Measurements from ENCODE around the gene IGBP1. TPM values are rescaled to one million over a fixed set of nuclear protein-coding genes. Genes with fewer than 3 reads are reported as not detected.

IGBP1 gene
- total RNA-seq, 4 donors from 2014 or later, result 23.7 to 99.0 (median 56.5) TPM

DNA sequence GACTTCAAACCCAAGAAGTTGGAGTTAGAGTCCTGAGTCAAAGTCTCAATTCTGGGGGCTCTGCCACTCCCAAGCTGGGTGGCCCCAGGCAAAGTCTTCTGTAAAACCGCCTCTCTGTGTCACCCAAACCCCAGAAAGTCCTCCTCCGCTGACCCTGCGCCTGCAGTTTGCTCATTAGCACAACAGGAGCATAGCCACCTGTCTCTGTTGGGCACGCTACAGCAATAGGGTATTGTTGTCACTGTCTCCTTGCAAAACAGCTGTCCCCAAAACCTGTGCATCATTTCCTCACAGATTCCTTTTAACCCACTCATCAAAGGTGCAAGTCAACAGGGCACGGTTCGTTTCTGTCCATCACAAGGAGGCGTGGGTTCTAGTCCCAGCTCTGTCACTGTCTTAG, 36.0 kb downstream of the IGBP1 start:
- TF ChIP-seq POLR2AphosphoS5 (IDR thresholded peaks at IDR 0.05) (no peak), POLR2A (IDR thresholded peaks at IDR 0.05) (no peak), EP300 (IDR thresholded peaks at IDR 0.05; ENCODE audit: low read depth) (no peak)
- TF ChIP-seq, protein P1, sequence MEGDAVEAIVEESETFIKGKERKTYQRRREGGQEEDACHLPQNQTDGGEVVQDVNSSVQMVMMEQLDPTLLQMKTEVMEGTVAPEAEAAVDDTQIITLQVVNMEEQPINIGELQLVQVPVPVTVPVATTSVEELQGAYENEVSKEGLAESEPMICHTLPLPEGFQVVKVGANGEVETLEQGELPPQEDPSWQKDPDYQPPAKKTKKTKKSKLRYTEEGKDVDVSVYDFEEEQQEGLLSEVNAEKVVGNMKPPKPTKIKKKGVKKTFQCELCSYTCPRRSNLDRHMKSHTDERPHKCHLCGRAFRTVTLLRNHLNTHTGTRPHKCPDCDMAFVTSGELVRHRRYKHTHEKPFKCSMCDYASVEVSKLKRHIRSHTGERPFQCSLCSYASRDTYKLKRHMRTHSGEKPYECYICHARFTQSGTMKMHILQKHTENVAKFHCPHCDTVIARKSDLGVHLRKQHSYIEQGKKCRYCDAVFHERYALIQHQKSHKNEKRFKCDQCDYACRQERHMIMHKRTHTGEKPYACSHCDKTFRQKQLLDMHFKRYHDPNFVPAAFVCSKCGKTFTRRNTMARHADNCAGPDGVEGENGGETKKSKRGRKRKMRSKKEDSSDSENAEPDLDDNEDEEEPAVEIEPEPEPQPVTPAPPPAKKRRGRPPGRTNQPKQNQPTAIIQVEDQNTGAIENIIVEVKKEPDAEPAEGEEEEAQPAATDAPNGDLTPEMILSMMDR (IDR thresholded peaks at IDR 0.05), result no peak
- WGBS, 2 donors (ENCODE audit: low coverage in 1 of 2), result 78 to 80% methylated on average over 1 to 7 of the region's 7 CpGs
- no peaks in the 10 kb centered on the region for H3K9me3 ChIP-seq
- no peak for DNase-seq
- no peaks in the 10 kb centered on the region for H3K27me3 ChIP-seq
- no peak overlapping the region for H3K4me3 ChIP-seq
- intact Hi-C loops (cut with DNase I; ENCODE audit: low total_unique reads) (no loop called here), in situ Hi-C loops (cut with MboI; ENCODE audit: low pct_ligation_motif_present in 1 of 4, low pct_unique_long_range_greater_than_20kb in 1 of 4, low sequenced_read_pairs in 3 of 4) (no loop called here)
- H3K36me3 ChIP-seq, result no peaks in the 10 kb centered on the region
- no peaks in the 10 kb centered on the region for H3K4me1 ChIP-seq
- peak overlapping the region in 1 of 4 donors; percentile 12 for H3K27ac ChIP-seq

DNA sequence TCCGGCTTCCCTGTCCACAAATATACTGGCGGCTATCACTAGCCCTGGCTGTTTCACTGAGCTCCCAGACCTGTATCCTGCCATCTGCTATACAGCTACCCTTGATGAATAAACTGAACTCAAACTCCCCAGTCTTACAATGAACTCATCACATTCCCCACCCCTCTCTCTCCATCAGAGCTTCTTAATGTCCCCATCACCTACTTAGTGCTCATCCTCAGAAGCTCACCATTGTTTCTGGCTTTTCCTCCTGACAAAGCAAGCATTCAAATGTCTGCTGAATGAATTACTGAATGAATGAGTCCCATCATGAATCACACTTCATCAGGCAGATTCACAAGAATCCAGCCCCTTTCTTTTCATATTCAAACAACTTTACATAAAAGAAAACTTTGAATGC, 38.4 kb downstream of the IGBP1 start:
- in situ Hi-C loops (cut with MboI; ENCODE audit: low pct_ligation_motif_present in 1 of 4, low pct_unique_long_range_greater_than_20kb in 1 of 4, low sequenced_read_pairs in 3 of 4) (no loop called here), intact Hi-C loops (cut with DNase I; ENCODE audit: low total_unique reads) (no loop called here)
- H3K4me3 ChIP-seq, result no peak overlapping the region
- no peaks in the 10 kb centered on the region for H3K27me3 ChIP-seq
- WGBS, 2 donors (ENCODE audit: low coverage in 1 of 2), result 76% methylated on average over 2 of the region's 2 CpGs; no CpG with 5 or more reads in 1 of the 2 donors
- H3K4me1 ChIP-seq, result no peaks in the 10 kb centered on the region
- TF ChIP-seq POLR2A (IDR thresholded peaks at IDR 0.05) (no peak), POLR2AphosphoS5 (IDR thresholded peaks at IDR 0.05) (no peak), EP300 (IDR thresholded peaks at IDR 0.05; ENCODE audit: low read depth) (no peak)
- TF ChIP-seq, protein P1 (IDR thresholded peaks at IDR 0.05), result no peak
- H3K36me3 ChIP-seq, result no peaks in the 10 kb centered on the region
- no peak for DNase-seq
- H3K9me3 ChIP-seq, result no peaks in the 10 kb centered on the region
- H3K27ac ChIP-seq, result no peak overlapping the region

DNA sequence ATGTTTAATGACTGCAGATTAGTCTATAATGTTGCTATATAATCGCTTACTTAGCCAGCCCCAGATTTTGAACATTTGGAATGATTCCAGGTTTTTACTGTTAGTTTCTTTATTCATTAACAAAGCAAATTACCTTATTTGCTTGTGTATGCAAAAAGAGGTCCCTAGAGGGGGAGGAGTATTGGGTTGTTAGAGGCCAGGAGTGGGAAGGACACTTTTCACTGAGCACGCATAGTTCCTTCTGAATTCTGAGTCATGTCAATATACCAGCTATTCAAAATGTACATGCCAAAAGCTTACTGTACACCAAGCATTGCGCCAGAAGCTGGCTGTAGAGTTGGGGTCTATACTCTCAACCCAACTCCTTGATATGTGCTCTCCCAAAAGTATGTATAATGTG, 39.0 kb downstream of the IGBP1 start:
- TF ChIP-seq POLR2A (IDR thresholded peaks at IDR 0.05) (no peak), POLR2AphosphoS5 (IDR thresholded peaks at IDR 0.05) (no peak), EP300 (IDR thresholded peaks at IDR 0.05; ENCODE audit: low read depth) (no peak)
- TF ChIP-seq, protein P1 (IDR thresholded peaks at IDR 0.05), result no peak
- H3K27me3 ChIP-seq, result no peaks in the 10 kb centered on the region
- H3K4me3 ChIP-seq, result no peak overlapping the region
- in situ Hi-C loops (cut with MboI; ENCODE audit: low pct_ligation_motif_present in 1 of 4, low pct_unique_long_range_greater_than_20kb in 1 of 4, low sequenced_read_pairs in 3 of 4), result no loop called here
- no peak for DNase-seq
- H3K4me1 ChIP-seq, result no peaks in the 10 kb centered on the region
- no peak overlapping the region for H3K27ac ChIP-seq
- intact Hi-C loops (cut with DNase I; ENCODE audit: low total_unique reads), result no loop called here
- 44 to 59% methylated on average over 1 to 3 of the region's 3 CpGs for WGBS, 2 donors (ENCODE audit: low coverage in 1 of 2)
- H3K36me3 ChIP-seq, result no peaks in the 10 kb centered on the region
- no peaks in the 10 kb centered on the region for H3K9me3 ChIP-seq

DNA sequence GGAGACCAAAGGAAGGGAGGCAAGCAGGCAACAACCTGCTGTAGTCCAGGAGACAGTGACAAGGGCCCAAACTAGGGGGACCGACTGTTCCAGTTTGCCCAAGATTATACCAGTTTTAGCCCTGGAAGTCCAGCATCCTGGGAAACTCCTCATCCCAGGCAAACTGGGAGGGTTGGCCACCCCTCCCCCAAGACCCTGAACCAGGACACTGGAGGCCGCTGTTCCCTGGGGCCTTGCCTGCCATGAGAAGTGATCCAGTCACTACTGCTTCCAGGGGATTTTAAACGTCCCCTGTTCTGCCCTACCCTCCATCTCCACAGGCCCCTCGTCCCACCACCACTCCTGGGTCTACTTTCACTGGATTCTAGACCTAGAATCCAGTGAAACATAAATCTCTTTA, 39.7 kb downstream of the IGBP1 start:
- no peaks in the 10 kb centered on the region for H3K27me3 ChIP-seq
- TF ChIP-seq EP300 (IDR thresholded peaks at IDR 0.05; ENCODE audit: low read depth), result no peak
- no peak for TF ChIP-seq POLR2A (IDR thresholded peaks at IDR 0.05)
- no peak for TF ChIP-seq POLR2AphosphoS5 (IDR thresholded peaks at IDR 0.05)
- TF ChIP-seq, protein P1 (IDR thresholded peaks at IDR 0.05), result no peak
- WGBS, 2 donors (ENCODE audit: low coverage in 1 of 2), result 57% methylated on average over 4 of the region's 4 CpGs; no CpG with 5 or more reads in 1 of the 2 donors
- intact Hi-C loops (cut with DNase I; ENCODE audit: low total_unique reads), result no loop called here
- H3K27ac ChIP-seq, result no peak overlapping the region
- no peak overlapping the region for H3K4me3 ChIP-seq
- DNase-seq, result no peak
- H3K4me1 ChIP-seq, result no peaks in the 10 kb centered on the region
- in situ Hi-C loops (cut with MboI; ENCODE audit: low pct_ligation_motif_present in 1 of 4, low pct_unique_long_range_greater_than_20kb in 1 of 4, low sequenced_read_pairs in 3 of 4), result no loop called here
- no peaks in the 10 kb centered on the region for H3K9me3 ChIP-seq
- no peaks in the 10 kb centered on the region for H3K36me3 ChIP-seq
